ENCODE results near the gene KLC1. TPM values are rescaled to one million over a fixed set of nuclear protein-coding genes. Genes with fewer than 3 reads are reported as not detected.
A peak's percentile ranks its signal among the peaks of the same experiment; 100 is the strongest.

Gene KLC1
- total and polyA plus RNA-seq, 2 of the 8 experiments (the other 6 are each of a cell fraction or from before 2014, with no cell fraction given), result 84.6 to 134 TPM

DNA sequence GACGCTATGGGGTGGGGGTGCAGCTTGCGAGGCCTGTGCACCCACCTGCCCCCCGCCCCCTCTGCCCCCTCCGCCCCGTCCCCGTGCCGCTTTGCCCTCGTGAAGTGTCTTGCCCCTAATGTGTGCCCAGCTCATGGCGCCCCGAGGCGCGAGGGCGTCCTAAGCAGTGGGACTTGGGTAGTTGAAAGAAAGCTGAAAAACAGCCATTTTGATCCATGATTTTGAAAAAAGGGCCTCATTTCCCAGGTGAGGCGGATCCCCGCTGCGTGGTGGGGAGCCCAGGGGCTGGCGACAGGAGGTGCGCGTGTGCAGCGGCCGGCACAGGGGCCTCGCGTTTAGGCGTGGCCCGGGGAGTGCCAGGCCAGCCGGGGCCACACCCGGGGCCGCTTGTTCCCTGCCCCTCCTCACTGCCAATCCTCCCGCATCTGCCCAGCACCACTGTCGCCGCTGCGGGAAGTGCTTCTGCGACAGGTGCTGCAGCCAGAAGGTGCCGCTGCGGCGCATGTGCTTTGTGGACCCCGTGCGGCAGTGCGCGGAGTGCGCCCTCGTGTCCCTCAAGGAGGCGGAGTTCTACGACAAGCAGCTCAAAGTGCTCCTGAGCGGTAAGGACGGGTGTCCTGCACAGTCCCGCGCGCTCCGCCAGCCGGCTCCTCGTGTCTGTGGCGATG is 98.4 kb downstream of the KLC1 start:
- peaks cover 0 to 3% (median 0%) of the 10 kb centered on the region in 4 experiments; a peak in 1 of 7 replicates for H3K4me1 ChIP-seq (replicated peaks in 1 of 4; ENCODE audit: control insufficient read depth in 3 of 4, insufficient read depth in 4 of 4, low read length in 3 of 4)
- H3K4me2 ChIP-seq (ENCODE audit: insufficient read depth in 1 of 2, low read depth in 2 of 2, low read length in 2 of 2), result no peak overlapping the region
- no peak overlapping the region for H2BK5ac ChIP-seq (ENCODE audit: low read depth, low read length)
- ChIA-PET CTCF (ENCODE audit: partially characterized antibody) (no interaction called here), POLR2A (ENCODE audit: partially characterized antibody) (interaction anchor here (1.4 kb wide), 1 partner anchor 9 kb away, joined by 3 read pairs; no protein-coding TSS in a partner anchor)
- no peaks in the 10 kb centered on the region for H3K27me3 ChIP-seq (replicated peaks in 1 of 4; ENCODE audit: control insufficient read depth in 3 of 4, extremely low read depth in 1 of 4, insufficient read depth in 3 of 4, low read length in 3 of 4)
- no peak overlapping the region for H2BK12ac ChIP-seq (ENCODE audit: low read depth, low read length)
- H3K79me1 ChIP-seq (ENCODE audit: low read depth, low read length), result peaks cover 8% of the 10 kb centered on the region
- H3K9me3 ChIP-seq (ENCODE audit: insufficient read depth in 2 of 2, low read depth in 1 of 2, low read length in 1 of 2), result no peaks in the 10 kb centered on the region
- no peak overlapping the region for H2AFZ ChIP-seq (ENCODE audit: low read length)
- H3K18ac ChIP-seq (ENCODE audit: extremely low read depth, low read length), result no peak overlapping the region
- H4K5ac ChIP-seq (ENCODE audit: insufficient read length, low read depth, low read length), result no peak overlapping the region
- H4K20me1 ChIP-seq (replicated peaks in 1 of 2; ENCODE audit: control insufficient read depth in 1 of 2, insufficient read depth in 2 of 2, low read length in 2 of 2), result peaks cover 14 to 21% of the 10 kb centered on the region in 2 experiments
- H3K23me2 ChIP-seq (ENCODE audit: low read depth, low read length), result no peaks in the 10 kb centered on the region
- H3K79me2 ChIP-seq (ENCODE audit: control insufficient read depth in 1 of 2, insufficient read depth in 2 of 2, low read length in 2 of 2), result peaks cover 0 to 19% of the 10 kb centered on the region in 2 experiments; a peak in 1 of 4 replicates
- H3K4me3 ChIP-seq (ENCODE audit: extremely low read depth in 1 of 4, insufficient read depth in 2 of 4, low read depth in 3 of 4, low read length in 4 of 4), result no peak overlapping the region
- H2BK20ac ChIP-seq (ENCODE audit: low read length), result no peak overlapping the region
- H2BK120ac ChIP-seq (replicated peaks; ENCODE audit: low read depth, low read length), result no peak overlapping the region
- peaks cover 4 to 19% (median 11%) of the 10 kb centered on the region in 4 experiments; a peak in 6 of 8 replicates for H3K36me3 ChIP-seq (ENCODE audit: control insufficient read depth in 2 of 4, insufficient read depth in 4 of 4, low read length in 3 of 4)
- H3K56ac ChIP-seq (replicated peaks; ENCODE audit: insufficient read length, low read depth, low read length), result no peak overlapping the region
- H3K4ac ChIP-seq (replicated peaks; ENCODE audit: insufficient read length, low read depth, low read length), result no peak overlapping the region
- no peak overlapping the region for H2AK5ac ChIP-seq (ENCODE audit: low read depth, low read length)
- FAIRE-seq (no peak), DNase-seq (ENCODE audit: low read depth in 1 of 2, low spot score in 2 of 2) (no peak)
- H3K27ac ChIP-seq (ENCODE audit: low read depth, low read length), result no peak overlapping the region; the same call in 1 of the 2 replicates
- TF ChIP-seq, protein P1, sequence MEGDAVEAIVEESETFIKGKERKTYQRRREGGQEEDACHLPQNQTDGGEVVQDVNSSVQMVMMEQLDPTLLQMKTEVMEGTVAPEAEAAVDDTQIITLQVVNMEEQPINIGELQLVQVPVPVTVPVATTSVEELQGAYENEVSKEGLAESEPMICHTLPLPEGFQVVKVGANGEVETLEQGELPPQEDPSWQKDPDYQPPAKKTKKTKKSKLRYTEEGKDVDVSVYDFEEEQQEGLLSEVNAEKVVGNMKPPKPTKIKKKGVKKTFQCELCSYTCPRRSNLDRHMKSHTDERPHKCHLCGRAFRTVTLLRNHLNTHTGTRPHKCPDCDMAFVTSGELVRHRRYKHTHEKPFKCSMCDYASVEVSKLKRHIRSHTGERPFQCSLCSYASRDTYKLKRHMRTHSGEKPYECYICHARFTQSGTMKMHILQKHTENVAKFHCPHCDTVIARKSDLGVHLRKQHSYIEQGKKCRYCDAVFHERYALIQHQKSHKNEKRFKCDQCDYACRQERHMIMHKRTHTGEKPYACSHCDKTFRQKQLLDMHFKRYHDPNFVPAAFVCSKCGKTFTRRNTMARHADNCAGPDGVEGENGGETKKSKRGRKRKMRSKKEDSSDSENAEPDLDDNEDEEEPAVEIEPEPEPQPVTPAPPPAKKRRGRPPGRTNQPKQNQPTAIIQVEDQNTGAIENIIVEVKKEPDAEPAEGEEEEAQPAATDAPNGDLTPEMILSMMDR (IDR thresholded peaks at IDR 0.05; ENCODE audit: control extremely low read depth in 1 of 3, insufficient read depth in 1 of 3, low read depth in 1 of 3, low read length in 3 of 3), result peak in 1 of 3 experiments; percentile 9; a peak in 2 of 4 replicates
- TF ChIP-seq SP2 (IDR thresholded peaks at IDR 0.05; ENCODE audit: low read length), result no peak
- peak; percentile 34; the same call in 1 of the 2 replicates for TF ChIP-seq MAX (IDR thresholded peaks at IDR 0.05)
- H4K91ac ChIP-seq (replicated peaks; ENCODE audit: insufficient read length, low read length), result no peak overlapping the region
- H4K8ac ChIP-seq (ENCODE audit: extremely low read depth, insufficient read depth, low read length), result no peak overlapping the region
- H3K14ac ChIP-seq (ENCODE audit: insufficient read length), result no peak overlapping the region
- H3K9ac ChIP-seq (replicated peaks in 1 of 4; ENCODE audit: extremely low read depth in 1 of 4, low read depth in 3 of 4, low read length in 3 of 4), result no peak overlapping the region
- H3K23ac ChIP-seq (ENCODE audit: insufficient read length), result no peak overlapping the region
- 82% methylated on average over 52 of the region's 53 CpGs; no CpG with 5 or more reads in 1 of the 2 experiments for WGBS, 2 experiments (ENCODE audit: extremely low coverage in 1 of 2, insufficient coverage in 1 of 2, insufficient read length in 1 of 2, insufficient replicate concordance in 2 of 2, low coverage in 1 of 2, low lambda C conversion rate in 2 of 2, missing lambda C conversion rate in 1 of 2)
- H2BK15ac ChIP-seq (ENCODE audit: low read length), result no peak overlapping the region
